ENCODE measurements around the gene MMP8. TPM values are rescaled to one million over a fixed set of nuclear protein-coding genes. Genes with fewer than 3 reads are reported as not detected.

Gene MMP8
- total and polyA plus RNA-seq, 10 of the 15 experiments (the other 5 are each of a cell fraction or from before 2014, with no cell fraction given) = 0.01 TPM; not detected in 9

- TF ChIP-seq ZBTB40 (IDR thresholded peaks at IDR 0.05; ENCODE audit: borderline replicate concordance) = no peak
Observed at GRCh38 chr11:102760344-102761035, 35.7 kb upstream of the MMP8 start (continued).

- intact Hi-C loops (cut with micrococcal nuclease; ENCODE audit: unreplicated experiment) = no loop called here
- Histone ChIP-seq H3K4me3 (no peak overlapping the region), H3K4me2 (ENCODE audit: control insufficient read depth, insufficient read depth) (no peak overlapping the region), H2AFZ (ENCODE audit: control insufficient read depth, low read depth, low read length) (no peak overlapping the region), H3K9ac (ENCODE audit: control insufficient read depth, insufficient read depth, low read length) (no peak overlapping the region), H3K27me3 (replicated peaks in 1 of 2; ENCODE audit: control insufficient read depth in 2 of 2, insufficient read depth in 2 of 2, low read length in 1 of 2) (no peaks in the 10 kb centered on the region; a peak in 1 of 4 replicates), H3K79me2 (ENCODE audit: control insufficient read depth, insufficient read depth, low read length) (no peaks in the 10 kb centered on the region), H4K20me1 (ENCODE audit: control insufficient read depth, insufficient read depth) (no peaks in the 10 kb centered on the region), H3K4me1 (ENCODE audit: control insufficient read depth, insufficient read depth, low read length) (no peaks in the 10 kb centered on the region), H3K9me3 (replicated peaks; ENCODE audit: control insufficient read depth, insufficient read depth, low read length) (no peaks in the 10 kb centered on the region), H3K36me3 (ENCODE audit: control insufficient read depth in 2 of 2, insufficient read depth in 2 of 2, low read length in 1 of 2) (no peaks in the 10 kb centered on the region), H3K27ac (ENCODE audit: control insufficient read depth, insufficient read depth) (no peak overlapping the region)
- in situ Hi-C loops (cut with MboI) = no loop called here
- ChIA-PET RAD21 (ENCODE audit: unreplicated experiment) (interaction anchor here (0.6 kb wide), 1 partner anchor 9 kb away, joined by 3 read pairs; no protein-coding TSS in a partner anchor), SMC1A (ENCODE audit: uncharacterized antibody, unreplicated experiment) (no interaction called here), CTCF (interaction anchor here (0.6 kb wide), 1 partner anchor 37 kb away, joined by 3 read pairs; no protein-coding TSS in a partner anchor), POLR2A (no interaction called here)
- no TSS peak for BruUV-seq (replicated peaks)
- no peak for DNase-seq (ENCODE audit: low read depth, low spot score)
- no peak for FAIRE-seq
- TF ChIP-seq MLLT1 (IDR thresholded peaks at IDR 0.05) (no peak), IKZF1 (conservative IDR thresholded peaks at IDR 0.05) (peak; percentile 32; the same call in 1 of the 2 replicates), SPI1 (IDR thresholded peaks at IDR 0.05; ENCODE audit: borderline replicate concordance, insufficient read depth, low read depth, low read length) (peak; percentile 36; the same call in 1 of the 2 replicates), ATF7 (IDR thresholded peaks at IDR 0.05; ENCODE audit: low read depth) (peak; percentile 63), PAX5 (IDR thresholded peaks at IDR 0.05; ENCODE audit: borderline replicate concordance, low read depth, low read length) (no peak), TBL1XR1 (IDR thresholded peaks at IDR 0.05; ENCODE audit: low read depth, low read length) (no peak), NKRF (conservative IDR thresholded peaks at IDR 0.05) (no peak), TCF7 (IDR thresholded peaks at IDR 0.05; ENCODE audit: borderline replicate concordance) (no peak), CHD4 (IDR thresholded peaks at IDR 0.05) (no peak)
- no peak for ATAC-seq
- 20% methylated on average over 2 of the region's 2 CpGs for WGBS (ENCODE audit: insufficient coverage, insufficient replicate concordance, low lambda C conversion rate, missing lambda C conversion rate)
Observed at GRCh38 chr11:102757823-102758549, 33.2 kb upstream of the MMP8 start.

Measured in GM12878 (cell line).